ENCODE results near the gene MYO1E.

GRCh38 chr15:59200560-59200959, 172.1 kb downstream of the MYO1E start:
- TF ChIP-seq POLR2AphosphoS5 (IDR thresholded peaks at IDR 0.05) (no peak), POLR2A (IDR thresholded peaks at IDR 0.05) (no peak)

All from spleen (tissue), 3 donors.